CD14-positive monocyte (primary cell): Measurements from ENCODE around the gene CNKSR2. TPM values are rescaled to one million over a fixed set of nuclear protein-coding genes. Genes with fewer than 3 reads are reported as not detected.

ENCODE experiments used
- DNase-seq, 3 donors: peaks; one replicate each; pipeline ENCODE4 v3.0.0-alpha.2; 2011 to 2022
- H2AFZ ChIP-seq: 2 replicates; pipeline ENCODE4 v1.6.0; 2012; ENCODE audit warnings: mild to moderate bottlenecking, low read depth, low read length, inconsistent platforms; ENCODE audit not compliant: insufficient read depth, poor library complexity, severe bottlenecking
- H3K27ac ChIP-seq, 2 donors: 1 replicate in 1 of 2; 2 replicates in 1 of 2; pipeline ENCODE4 v1.5.1; 2012 to 2013; ENCODE audit warnings: low read length in 2 of 2, control low read depth in 1 of 2, inconsistent platforms in 1 of 2, low read depth in 1 of 2, mild to moderate bottlenecking in 1 of 2
- H3K27me3 ChIP-seq, 2 donors: one replicate each; pipeline versions ENCODE4 v1.6.0 to v1.6.1; 2011 to 2013; ENCODE audit warnings: low read length in 2 of 2; ENCODE audit not compliant: control insufficient read depth in 2 of 2, insufficient read depth in 2 of 2
- H3K36me3 ChIP-seq, 2 donors: replicated peaks in 1 of 2; 1 replicate in 1 of 2; 2 replicates in 1 of 2; pipeline versions ENCODE4 v1.5.1 to v1.6.1; 2012 to 2013; ENCODE audit warnings: low read length in 2 of 2, control low read depth in 1 of 2, inconsistent platforms in 1 of 2, mild to moderate bottlenecking in 1 of 2; ENCODE audit not compliant: insufficient read depth in 2 of 2, control insufficient read depth in 1 of 2
- H3K4me1 ChIP-seq, 2 donors: 1 replicate in 1 of 2; 2 replicates in 1 of 2; pipeline versions ENCODE4 v1.5.1 to v1.6.1; 2012 to 2013; ENCODE audit warnings: low read length in 2 of 2, control low read depth in 1 of 2, inconsistent platforms in 1 of 2, mild to moderate bottlenecking in 1 of 2, moderate library complexity in 1 of 2; ENCODE audit not compliant: insufficient read depth in 2 of 2, control insufficient read depth in 1 of 2
- H3K4me2 ChIP-seq: replicated peaks from 2 replicates; pipeline ENCODE3; 2012; ENCODE audit warnings: low read length, moderate library complexity, mild to moderate bottlenecking; ENCODE audit not compliant: poor library complexity, severe bottlenecking; ENCODE audit errors: extremely low read depth
- H3K4me3 ChIP-seq, 3 experiments: fragments of 200-600 bp in 1 of 3; sonication (generic) in 1 of 3; replicated peaks in 1 of 3; 1 replicate in 2 of 3; 2 replicates in 1 of 3; pipeline ENCODE4 v1.5.1; 2011 to 2013; ENCODE audit warnings: low read length in 3 of 3, mild to moderate bottlenecking in 3 of 3, control low read depth in 2 of 3, low read depth in 2 of 3, inconsistent platforms in 1 of 3, moderate library complexity in 1 of 3
- H3K79me2 ChIP-seq: 2 replicates; pipeline ENCODE4 v1.6.0; 2012; ENCODE audit warnings: mild to moderate bottlenecking, control low read depth, inconsistent platforms, low read length, moderate library complexity; ENCODE audit not compliant: insufficient read depth
- H3K9ac ChIP-seq: 2 replicates; pipeline ENCODE4 v1.6.0; 2017; ENCODE audit warnings: low read length, mild to moderate bottlenecking; ENCODE audit not compliant: insufficient read depth, poor library complexity, severe bottlenecking
- H3K9me3 ChIP-seq, 2 donors: replicated peaks in 1 of 2; 1 replicate in 1 of 2; 2 replicates in 1 of 2; pipeline versions ENCODE4 v1.5.1 to v1.6.1; 2012 to 2013; ENCODE audit warnings: low read length in 2 of 2, control low read depth in 1 of 2; ENCODE audit not compliant: control insufficient read depth in 1 of 2, insufficient read depth in 1 of 2
- H4K20me1 ChIP-seq: 2 replicates; pipeline ENCODE4 v1.6.0; 2012; ENCODE audit warnings: mild to moderate bottlenecking, low read length, control low read depth, moderate library complexity; ENCODE audit not compliant: insufficient read depth
- H3K27ac Mint-ChIP-seq, 7 donors: one replicate each; pipeline ENCODE4 v1.8.0; 2020; ENCODE audit warnings: mild to moderate bottlenecking in 7 of 7, mixed read lengths in 7 of 7, moderate library complexity in 6 of 7, inconsistent platforms in 2 of 7
- H3K27me3 Mint-ChIP-seq, 3 donors: one replicate each; pipeline ENCODE4 v1.8.0; 2021 to 2022; ENCODE audit warnings: low read depth in 3 of 3, mild to moderate bottlenecking in 3 of 3, mixed read lengths in 3 of 3, moderate library complexity in 3 of 3, inconsistent platforms in 1 of 3
- H3K36me3 Mint-ChIP-seq, 2 donors: one replicate each; pipeline ENCODE4 v1.8.0; 2020; ENCODE audit warnings: mixed read lengths in 2 of 2, inconsistent platforms in 1 of 2, mild to moderate bottlenecking in 1 of 2
- H3K4me1 Mint-ChIP-seq: one replicate; pipeline ENCODE4 v1.8.0; 2020; ENCODE audit warnings: mild to moderate bottlenecking, mixed read lengths
- H3K4me3 Mint-ChIP-seq, 2 donors: one replicate each; pipeline ENCODE4 v1.8.0; 2020; ENCODE audit warnings: mild to moderate bottlenecking in 2 of 2, mixed read lengths in 2 of 2, moderate library complexity in 1 of 2
- H3K9me3 Mint-ChIP-seq, 7 donors: one replicate each; pipeline ENCODE4 v1.8.0; 2020 to 2022; ENCODE audit warnings: mixed read lengths in 7 of 7, mild to moderate bottlenecking in 6 of 7, moderate library complexity in 6 of 7, inconsistent platforms in 2 of 7
- CTCF ChIP-seq: fragments of 200-600 bp; IDR thresholded peaks from one replicate; pipeline ENCODE4 v1.8.0; 2022; ENCODE audit warnings: antibody characterized with exemption, mild to moderate bottlenecking
- WGBS: methylation state at CpG from one replicate; pipeline ENCODE4 v1.1.5; 2013; ENCODE audit warnings: missing lambda C conversion rate; ENCODE audit not compliant: insufficient coverage; 5-methylcytosine and 5-hydroxymethylcytosine counted together
- intact Hi-C, 2 donors: fragments of 100-400 bp; cut with micrococcal nuclease; formaldehyde crosslinking; loops; one replicate each; pipeline versions ENCODE4 v1.15.0 to v1.15.1; 2023
- polyA plus RNA-seq, 3 donors: library from polyadenylated mRNA; depleted of rRNA in 1 of 3; unstranded in 2 of 3; stranded (reverse) in 1 of 3; fragments of 300-500 nt in 2 of 3; fragments of >200 nt in 1 of 3; fragmentation: Illumina TruSeq in 2 of 3; gene quantifications; 1 replicate in 2 of 3; 2 replicates in 1 of 3; pipeline ENCODE4 v1.2.3, GENCODE V29; 2012 to 2021

Gene CNKSR2
- polyA plus RNA-seq, 3 donors: 0.12 TPM; not detected in 2

- no peak overlapping the region for H3K9ac ChIP-seq
- no peaks in the 10 kb centered on the region for H3K4me1 Mint-ChIP-seq
- H3K4me3 Mint-ChIP-seq: no peak overlapping the region
- no peak overlapping the region for H3K4me2 ChIP-seq
- TF ChIP-seq CTCF: no peak
- no peaks in the 10 kb centered on the region for H3K36me3 Mint-ChIP-seq
- no peaks in the 10 kb centered on the region for H3K36me3 ChIP-seq
- WGBS: no CpG with 5 or more reads among the region's 4 CpGs
- DNase-seq: no peak
- H3K27ac Mint-ChIP-seq: no peak overlapping the region
- no peak overlapping the region for H2AFZ ChIP-seq
- intact Hi-C loops: no loop called here
- no peaks in the 10 kb centered on the region for H3K79me2 ChIP-seq
- H3K4me3 ChIP-seq: no peak overlapping the region
- no peaks in the 10 kb centered on the region for H3K4me1 ChIP-seq
- no peaks in the 10 kb centered on the region for H3K9me3 ChIP-seq
- H3K27ac ChIP-seq: no peak overlapping the region
- peaks cover 0 to 3% (median 0%) of the 10 kb centered on the region in 7 donors for H3K9me3 Mint-ChIP-seq
- H3K27me3 Mint-ChIP-seq: peaks cover 6 to 9% (median 9%) of the 10 kb centered on the region in 3 donors
- H4K20me1 ChIP-seq: no peaks in the 10 kb centered on the region
- H3K27me3 ChIP-seq: no peaks in the 10 kb centered on the region
Measured at GRCh38 chrX:21666252-21666651, 292.0 kb downstream of the CNKSR2 start.

GRCh38 chrX:21666679-21667078, 292.5 kb downstream of the CNKSR2 start:
- H3K27me3 ChIP-seq: no peaks in the 10 kb centered on the region
- H3K4me3 Mint-ChIP-seq: no peak overlapping the region
- DNase-seq: no peak
- intact Hi-C loops: no loop called here
- H3K9me3 ChIP-seq: no peaks in the 10 kb centered on the region
- H3K27me3 Mint-ChIP-seq: peaks cover 6 to 9% (median 8%) of the 10 kb centered on the region in 3 donors
- no peak overlapping the region for H3K4me2 ChIP-seq
- no peak for TF ChIP-seq CTCF
- no peak overlapping the region for H3K4me3 ChIP-seq
- H3K27ac Mint-ChIP-seq: no peak overlapping the region
- H4K20me1 ChIP-seq: no peaks in the 10 kb centered on the region
- WGBS: 86% methylated on average over 1 of the region's 4 CpGs
- H3K9ac ChIP-seq: no peak overlapping the region
- no peaks in the 10 kb centered on the region for H3K36me3 ChIP-seq
- H3K4me1 Mint-ChIP-seq: no peaks in the 10 kb centered on the region
- H2AFZ ChIP-seq: no peak overlapping the region
- peaks cover 0 to 3% (median 0%) of the 10 kb centered on the region in 7 donors for H3K9me3 Mint-ChIP-seq
- H3K27ac ChIP-seq: no peak overlapping the region
- H3K4me1 ChIP-seq: no peaks in the 10 kb centered on the region
- H3K36me3 Mint-ChIP-seq: no peaks in the 10 kb centered on the region
- no peaks in the 10 kb centered on the region for H3K79me2 ChIP-seq
